Measurements from ENCODE around the gene RSPH1. TPM values are rescaled to one million over a fixed set of nuclear protein-coding genes. Genes with fewer than 3 reads are reported as not detected.

The RSPH1 gene
- total RNA-seq, 6 experiments from 2014 or later = not detected

- Mint-ChIP-seq H3K4me3 (no peak overlapping the region), H3K27ac (no peak overlapping the region), H3K9me3 (peaks cover 26% of the 10 kb centered on the region), H3K36me3 (ENCODE audit: low read depth) (no peaks in the 10 kb centered on the region), H3K27me3 (ENCODE audit: insufficient read depth) (0 out of 2 replicates have a peak, but pooled peaks cover 1% of the 10 kb centered on the region), H3K4me1 (ENCODE audit: low read depth) (no peaks in the 10 kb centered on the region)
- TF ChIP-seq, protein P1, sequence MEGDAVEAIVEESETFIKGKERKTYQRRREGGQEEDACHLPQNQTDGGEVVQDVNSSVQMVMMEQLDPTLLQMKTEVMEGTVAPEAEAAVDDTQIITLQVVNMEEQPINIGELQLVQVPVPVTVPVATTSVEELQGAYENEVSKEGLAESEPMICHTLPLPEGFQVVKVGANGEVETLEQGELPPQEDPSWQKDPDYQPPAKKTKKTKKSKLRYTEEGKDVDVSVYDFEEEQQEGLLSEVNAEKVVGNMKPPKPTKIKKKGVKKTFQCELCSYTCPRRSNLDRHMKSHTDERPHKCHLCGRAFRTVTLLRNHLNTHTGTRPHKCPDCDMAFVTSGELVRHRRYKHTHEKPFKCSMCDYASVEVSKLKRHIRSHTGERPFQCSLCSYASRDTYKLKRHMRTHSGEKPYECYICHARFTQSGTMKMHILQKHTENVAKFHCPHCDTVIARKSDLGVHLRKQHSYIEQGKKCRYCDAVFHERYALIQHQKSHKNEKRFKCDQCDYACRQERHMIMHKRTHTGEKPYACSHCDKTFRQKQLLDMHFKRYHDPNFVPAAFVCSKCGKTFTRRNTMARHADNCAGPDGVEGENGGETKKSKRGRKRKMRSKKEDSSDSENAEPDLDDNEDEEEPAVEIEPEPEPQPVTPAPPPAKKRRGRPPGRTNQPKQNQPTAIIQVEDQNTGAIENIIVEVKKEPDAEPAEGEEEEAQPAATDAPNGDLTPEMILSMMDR (IDR thresholded peaks at IDR 0.05) = no peak
- DNase-seq = no peak
Measured at GRCh38 chr21:42486072-42486471, 10.0 kb downstream of the RSPH1 start.

DNA sequence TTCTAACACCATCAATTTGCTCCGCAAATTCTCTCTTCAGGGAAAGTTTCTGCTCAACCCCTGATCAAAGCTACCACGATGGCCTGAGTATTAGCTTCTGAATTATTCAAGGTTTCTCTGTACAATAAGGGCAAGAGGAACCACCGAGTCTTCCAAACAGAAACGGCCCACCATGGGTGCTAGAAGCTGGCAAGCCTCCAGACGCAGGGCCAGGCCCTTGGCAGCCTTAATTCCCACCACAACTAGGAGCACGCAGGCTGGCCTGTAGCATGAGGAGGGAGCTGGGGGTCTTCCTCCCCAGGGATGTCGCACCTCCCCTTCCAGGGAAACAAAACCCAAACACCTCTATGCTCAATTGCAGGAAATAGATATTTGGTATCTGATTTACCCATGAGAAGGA lies 11.1 kb downstream of the RSPH1 start:
- Mint-ChIP-seq H3K36me3 (ENCODE audit: low read depth) (no peaks in the 10 kb centered on the region), H3K4me3 (no peak overlapping the region), H3K9me3 (peaks cover 32% of the 10 kb centered on the region), H3K27ac (no peak overlapping the region), H3K4me1 (ENCODE audit: low read depth) (no peaks in the 10 kb centered on the region), H3K27me3 (ENCODE audit: insufficient read depth) (0 out of 2 replicates have a peak, but pooled peaks cover 1% of the 10 kb centered on the region)
- TF ChIP-seq, protein P1 (IDR thresholded peaks at IDR 0.05) = no peak
- no peak for DNase-seq

DNA sequence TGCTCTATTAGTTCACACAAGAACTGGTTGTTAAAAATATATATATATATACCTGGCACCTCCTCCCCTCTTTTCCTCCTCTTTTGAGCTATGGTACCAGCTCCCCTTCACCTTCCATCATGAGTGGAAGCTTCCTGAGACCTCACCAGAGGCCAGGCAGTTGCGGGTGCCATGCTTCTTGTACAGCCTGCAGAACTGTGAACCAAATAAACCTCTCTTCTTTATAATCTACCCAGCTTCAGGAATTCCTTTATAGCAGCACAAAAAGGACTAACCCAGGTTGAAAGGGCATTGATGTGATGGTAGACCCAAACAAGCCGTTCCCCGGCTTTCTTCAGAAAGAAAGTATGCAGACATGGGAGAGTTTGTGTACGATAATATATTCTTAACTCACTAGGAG lies 14.9 kb downstream of the RSPH1 start:
- TF ChIP-seq, protein P1 (IDR thresholded peaks at IDR 0.05) = no peak
- H3K36me3 Mint-ChIP-seq (ENCODE audit: low read depth) = no peaks in the 10 kb centered on the region
- no peaks in the 10 kb centered on the region for H3K27me3 Mint-ChIP-seq (ENCODE audit: insufficient read depth)
- no peaks in the 10 kb centered on the region for H3K4me1 Mint-ChIP-seq (ENCODE audit: low read depth)
- no peak for DNase-seq
- H3K9me3 Mint-ChIP-seq = peaks cover 20% of the 10 kb centered on the region
- no peak overlapping the region for H3K27ac Mint-ChIP-seq
- no peak overlapping the region for H3K4me3 Mint-ChIP-seq

DNA sequence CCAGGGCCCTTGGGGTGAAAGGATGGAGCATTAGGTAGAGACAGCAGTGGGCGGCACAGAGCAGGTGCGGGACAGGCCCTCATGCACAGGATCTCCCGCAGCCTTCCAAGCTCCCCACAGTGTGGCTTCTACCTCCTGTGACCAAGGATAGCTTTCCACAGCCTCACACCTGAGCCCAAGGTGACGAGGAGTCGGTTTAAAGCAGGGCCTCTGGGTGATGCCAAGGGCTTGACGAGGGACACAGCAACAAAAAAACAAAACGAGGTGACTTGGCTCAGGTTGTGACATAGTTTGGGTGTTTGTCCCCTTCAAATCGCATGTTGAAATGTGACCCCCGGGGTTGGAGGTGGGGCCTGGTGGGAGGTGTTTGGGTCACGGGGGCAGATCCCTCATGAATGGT lies 15.3 kb downstream of the RSPH1 start:
- DNase-seq = no peak
- TF ChIP-seq, protein P1 (IDR thresholded peaks at IDR 0.05) = no peak
- no peaks in the 10 kb centered on the region for H3K4me1 Mint-ChIP-seq (ENCODE audit: low read depth)
- H3K27me3 Mint-ChIP-seq (ENCODE audit: insufficient read depth) = peaks cover 1% of the 10 kb centered on the region; the same call in 1 of the 2 replicates
- H3K36me3 Mint-ChIP-seq (ENCODE audit: low read depth) = no peaks in the 10 kb centered on the region
- H3K9me3 Mint-ChIP-seq = peaks cover 20% of the 10 kb centered on the region
- no peak overlapping the region for H3K27ac Mint-ChIP-seq
- H3K4me3 Mint-ChIP-seq = no peak overlapping the region

GRCh38 chr21:42479582-42479981 lies 16.4 kb downstream of the RSPH1 start:
- TF ChIP-seq, protein P1 (IDR thresholded peaks at IDR 0.05) = no peak
- DNase-seq = no peak
- Mint-ChIP-seq H3K4me3 (no peak overlapping the region), H3K27me3 (ENCODE audit: insufficient read depth) (peaks cover 1% of the 10 kb centered on the region; the same call in 1 of the 2 replicates), H3K9me3 (peaks cover 25% of the 10 kb centered on the region), H3K36me3 (ENCODE audit: low read depth) (no peaks in the 10 kb centered on the region), H3K4me1 (ENCODE audit: low read depth) (no peaks in the 10 kb centered on the region), H3K27ac (no peak overlapping the region)

DNA sequence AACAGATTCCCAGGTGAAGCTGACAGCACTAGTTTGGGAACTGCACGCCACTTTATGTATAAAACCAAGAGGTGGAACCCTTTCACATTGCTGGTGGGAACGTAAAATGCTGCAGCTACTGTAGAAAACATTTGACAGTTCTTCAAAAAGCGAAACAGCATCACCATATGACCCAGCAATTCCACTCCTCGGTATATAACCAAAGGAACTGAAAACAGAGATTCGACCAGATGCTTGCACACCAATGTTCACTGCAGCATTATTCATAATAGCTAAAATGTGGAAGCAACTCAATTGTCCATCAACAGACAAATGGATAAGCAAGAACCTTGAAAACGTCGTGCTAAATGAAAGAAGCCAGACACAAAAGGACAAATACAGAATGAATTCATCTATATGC lies 17.5 kb downstream of the RSPH1 start:
- no peak for DNase-seq

More for the DNA sequence above, 17.5 kb downstream of the RSPH1 start:
- no peaks in the 10 kb centered on the region for H3K4me1 Mint-ChIP-seq (ENCODE audit: low read depth)
- H3K4me3 Mint-ChIP-seq = no peak overlapping the region
- TF ChIP-seq, protein P1 (IDR thresholded peaks at IDR 0.05) = no peak
- no peak overlapping the region for H3K27ac Mint-ChIP-seq
- no peaks in the 10 kb centered on the region for H3K36me3 Mint-ChIP-seq (ENCODE audit: low read depth)
- H3K9me3 Mint-ChIP-seq = peaks cover 35% of the 10 kb centered on the region
- H3K27me3 Mint-ChIP-seq (ENCODE audit: insufficient read depth) = peaks cover 1% of the 10 kb centered on the region; the same call in 1 of the 2 replicates
